Ascending aorta (tissue), 2 donors: Measurements from ENCODE around the gene TRAF2. TPM values are rescaled to one million over a fixed set of nuclear protein-coding genes. Genes with fewer than 3 reads are reported as not detected.
"Not testable (repeated sequence)": the region's sequence is repeated elsewhere in the genome, so short reads cannot be mapped to it uniquely, and the experiment has no call there.

Experiments
- DNase-seq, 2 donors: peaks; one replicate each; pipeline ENCODE4 v3.0.0-alpha.2; 2019; ENCODE audit warnings: low spot score in 2 of 2
- H3K27ac ChIP-seq, 2 donors: fragments of 200-600 bp; sonication (generic); one replicate each; pipeline ENCODE4 v1.5.1; 2016 to 2017; ENCODE audit warnings: mild to moderate bottlenecking in 1 of 2
- H3K27me3 ChIP-seq: fragments of 200-600 bp; sonication (generic); one replicate; pipeline ENCODE4 v1.5.1; 2017
- H3K36me3 ChIP-seq, 2 donors: fragments of 200-600 bp; sonication (generic); one replicate each; pipeline ENCODE4 v1.5.1; 2016
- H3K4me1 ChIP-seq, 2 donors: fragments of 200-600 bp; sonication (generic); one replicate each; pipeline ENCODE4 v1.5.1; 2016 to 2017; ENCODE audit warnings: mild to moderate bottlenecking in 1 of 2
- H3K4me3 ChIP-seq, 2 donors: fragments of 200-600 bp; sonication (generic); one replicate each; pipeline ENCODE4 v1.5.1; 2016 to 2017; ENCODE audit warnings: mild to moderate bottlenecking in 1 of 2
- H3K9me3 ChIP-seq, 2 donors: fragments of 200-600 bp; sonication (generic); one replicate each; pipeline ENCODE4 v1.5.1; 2016
- intact Hi-C: fragments of 100-400 bp; cut with DNase I; formaldehyde crosslinking; loops from one replicate; pipeline ENCODE4 v1.15.1; 2023
- total RNA-seq: library from RNA; depleted of rRNA; stranded (reverse); fragments of >200 nt; gene quantifications from one replicate; pipeline ENCODE4 v1.1.0, GENCODE V29; 2016
- TF ChIP-seq, protein P1 (sequence below), 3 experiments: fragments of 200-600 bp in 2 of 3; fragments of 450-650 bp in 1 of 3; sonication (generic) in 2 of 3; IDR thresholded peaks; one replicate each; pipeline ENCODE4 v1.5.1; 2016 to 2019; ENCODE audit warnings: antibody characterized with exemption in 3 of 3, mild to moderate bottlenecking in 1 of 3, moderate library complexity in 1 of 3

The TRAF2 gene
- 4.4 TPM for total RNA-seq

DNA sequence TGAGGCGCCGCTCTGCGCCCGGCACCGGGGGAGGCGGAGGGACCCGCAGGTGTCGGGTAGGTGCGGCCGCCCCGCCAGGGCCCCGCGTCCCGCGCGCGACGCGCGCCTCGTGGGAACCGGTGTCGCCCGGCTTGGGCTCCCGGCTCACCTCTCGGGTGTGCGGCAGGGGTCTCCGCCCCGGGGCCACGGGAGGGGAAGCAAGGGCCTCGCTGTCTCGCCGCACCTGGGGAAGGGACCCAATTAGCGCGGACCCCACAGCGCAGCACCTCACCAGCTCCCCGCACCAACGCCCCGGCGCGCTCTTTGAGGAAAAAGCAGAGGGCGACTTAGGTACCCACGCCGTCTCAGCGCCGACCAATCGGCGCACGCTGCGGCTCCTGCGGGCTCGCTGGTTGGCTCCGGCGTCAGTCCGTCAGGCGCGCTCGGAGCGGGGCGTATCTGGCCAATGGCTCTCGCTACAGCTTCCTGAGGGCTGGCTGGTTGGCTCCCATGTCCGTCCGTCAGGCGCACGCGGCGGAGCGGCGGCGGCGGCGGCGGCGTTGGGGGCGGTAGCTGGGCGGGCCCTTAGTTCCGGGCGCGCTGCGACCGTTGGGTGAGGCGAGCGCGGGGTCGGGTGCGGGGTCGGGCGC is at the start of gene TRAF2:
TRAF2 (plus strand) TSS at position 567 of the 629 bp plus-strand sequence. CDS start 12,225 bp downstream, outside the sequence.
- peak within 1 kb of the TSS; percentile 89 to 96 for H3K4me3 ChIP-seq
- no peaks in the 10 kb centered on the region for H3K27me3 ChIP-seq
- intact Hi-C loops: loop anchor here (1.0 to 5.0 kb wide), 5 partner anchors 20 to 111 kb away; partner anchors contain the start of genes CLIC3, EDF1, FBXW5 and PHPT1
- H3K36me3 ChIP-seq: no peaks in the 10 kb centered on the region
- H3K27ac ChIP-seq: peak within 1 kb of the TSS; percentile 76 to 78
- no peaks in the 10 kb centered on the region for H3K9me3 ChIP-seq
- peaks cover 0 to 8% of the 10 kb centered on the region in 2 donors for H3K4me1 ChIP-seq
- peak; percentile 88 to 98 for DNase-seq
- TF ChIP-seq, protein P1, sequence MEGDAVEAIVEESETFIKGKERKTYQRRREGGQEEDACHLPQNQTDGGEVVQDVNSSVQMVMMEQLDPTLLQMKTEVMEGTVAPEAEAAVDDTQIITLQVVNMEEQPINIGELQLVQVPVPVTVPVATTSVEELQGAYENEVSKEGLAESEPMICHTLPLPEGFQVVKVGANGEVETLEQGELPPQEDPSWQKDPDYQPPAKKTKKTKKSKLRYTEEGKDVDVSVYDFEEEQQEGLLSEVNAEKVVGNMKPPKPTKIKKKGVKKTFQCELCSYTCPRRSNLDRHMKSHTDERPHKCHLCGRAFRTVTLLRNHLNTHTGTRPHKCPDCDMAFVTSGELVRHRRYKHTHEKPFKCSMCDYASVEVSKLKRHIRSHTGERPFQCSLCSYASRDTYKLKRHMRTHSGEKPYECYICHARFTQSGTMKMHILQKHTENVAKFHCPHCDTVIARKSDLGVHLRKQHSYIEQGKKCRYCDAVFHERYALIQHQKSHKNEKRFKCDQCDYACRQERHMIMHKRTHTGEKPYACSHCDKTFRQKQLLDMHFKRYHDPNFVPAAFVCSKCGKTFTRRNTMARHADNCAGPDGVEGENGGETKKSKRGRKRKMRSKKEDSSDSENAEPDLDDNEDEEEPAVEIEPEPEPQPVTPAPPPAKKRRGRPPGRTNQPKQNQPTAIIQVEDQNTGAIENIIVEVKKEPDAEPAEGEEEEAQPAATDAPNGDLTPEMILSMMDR (IDR thresholded peaks at IDR 0.05): peak in 1 of 3 experiments; percentile 30

GRCh38 chr9:136837146-136837855 is 49.0 kb upstream of the TRAF2 start:
- Histone ChIP-seq H3K36me3 (peaks cover 18 to 60% of the 10 kb centered on the region in 2 donors), H3K4me1 (peaks cover 0 to 3% of the 10 kb centered on the region in 2 donors), H3K4me3 (no peak overlapping the region), H3K27me3 (no peaks in the 10 kb centered on the region), H3K9me3 (no peaks in the 10 kb centered on the region), H3K27ac (no peak overlapping the region)
- TF ChIP-seq, protein P1 (IDR thresholded peaks at IDR 0.05): no peak
- intact Hi-C loops: no loop called here
- DNase-seq: no peak

- H3K36me3 ChIP-seq: peaks cover 17 to 54% of the 10 kb centered on the region in 2 donors
- H3K9me3 ChIP-seq, H3K4me1 ChIP-seq, H3K27ac ChIP-seq, H3K4me3 ChIP-seq, intact Hi-C loops, H3K27me3 ChIP-seq, DNase-seq: not testable (repeated sequence)
Measured at GRCh38 chr9:136837856-136838277, 48.4 kb upstream of the TRAF2 start.

- Histone ChIP-seq H3K36me3 (peaks cover 17 to 53% of the 10 kb centered on the region in 2 donors), H3K27me3 (peaks cover 5% of the 10 kb centered on the region), H3K4me3 (no peak overlapping the region), H3K27ac (no peak overlapping the region), H3K4me1 (peaks cover 3 to 14% of the 10 kb centered on the region in 2 donors), H3K9me3 (no peaks in the 10 kb centered on the region)
- DNase-seq: no peak
- TF ChIP-seq, protein P1 (IDR thresholded peaks at IDR 0.05): no peak
- intact Hi-C loops: no loop called here
Measured at GRCh38 chr9:136838314-136839228, 47.7 kb upstream of the TRAF2 start.

DNA sequence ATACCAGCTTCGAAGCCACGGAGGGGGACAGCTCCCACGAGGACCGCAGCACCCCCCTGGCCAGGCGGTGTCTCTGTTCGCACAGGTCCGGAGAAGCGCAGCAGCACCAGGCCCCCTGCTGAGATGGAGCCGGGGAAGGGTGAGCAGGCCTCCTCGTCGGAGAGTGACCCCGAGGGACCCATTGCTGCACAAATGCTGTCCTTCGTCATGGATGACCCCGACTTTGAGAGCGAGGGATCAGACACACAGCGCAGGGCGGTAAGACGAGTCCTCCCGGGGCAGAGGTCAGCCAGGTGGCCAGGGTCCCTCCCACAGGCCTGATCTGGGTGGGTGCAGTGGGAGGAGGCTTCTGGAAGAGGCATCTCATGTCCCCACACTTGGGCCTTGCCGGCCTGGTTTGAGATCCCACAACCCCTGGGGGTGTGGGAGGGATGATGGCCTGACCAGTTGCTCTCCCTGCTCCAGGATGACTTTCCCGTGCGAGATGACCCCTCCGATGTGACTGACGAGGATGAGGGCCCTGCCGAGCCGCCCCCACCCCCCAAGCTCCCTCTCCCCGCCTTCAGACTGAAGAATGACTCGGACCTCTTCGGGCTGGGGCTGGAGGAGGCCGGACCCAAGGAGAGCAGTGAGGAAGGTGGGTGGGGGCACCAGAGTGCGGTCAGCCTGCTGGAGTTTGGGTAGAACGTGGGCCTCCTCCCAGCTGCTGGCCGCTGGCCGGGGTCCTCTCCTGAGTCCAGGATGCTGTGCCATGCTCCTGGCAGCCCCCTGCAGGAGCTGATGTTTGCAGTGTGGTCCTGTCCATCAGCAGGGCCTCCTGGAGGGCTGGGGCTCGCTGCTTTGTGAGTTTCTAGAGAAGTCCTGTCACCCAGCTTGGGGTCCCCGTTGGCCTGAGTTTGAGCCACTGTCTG is 46.8 kb upstream of the TRAF2 start:
- intact Hi-C loops: no loop called here
- no peak overlapping the region for H3K27ac ChIP-seq
- no peaks in the 10 kb centered on the region for H3K9me3 ChIP-seq
- no peak for DNase-seq
- TF ChIP-seq, protein P1 (IDR thresholded peaks at IDR 0.05): no peak
- H3K27me3 ChIP-seq: peaks cover 11% of the 10 kb centered on the region
- peaks cover 17 to 53% of the 10 kb centered on the region in 2 donors for H3K36me3 ChIP-seq
- no peak overlapping the region for H3K4me3 ChIP-seq
- peaks cover 3 to 22% of the 10 kb centered on the region in 2 donors for H3K4me1 ChIP-seq
